Fibroblast of lung (primary cell): ENCODE results near the gene NFASC. TPM values are rescaled to one million over a fixed set of nuclear protein-coding genes. Genes with fewer than 3 reads are reported as not detected.

ENCODE experiments used
- DNase-seq, 2 donors: peaks; one replicate each; pipeline versions ENCODE4 v3.0.0 to v3.0.0-alpha.2; 2010; ENCODE audit warnings: low read depth in 2 of 2
- H2AFZ ChIP-seq: 2 replicates; pipeline ENCODE4 v1.5.1; 2012; ENCODE audit warnings: low read length, control low read depth, inconsistent platforms
- H3K27ac ChIP-seq: 2 replicates; pipeline ENCODE4 v1.5.1; 2011; ENCODE audit warnings: low read length, control low read depth; ENCODE audit not compliant: insufficient read depth
- H3K27me3 ChIP-seq: 2 replicates; pipeline ENCODE4 v1.5.1; 2011; ENCODE audit warnings: mild to moderate bottlenecking, low read length; ENCODE audit not compliant: control insufficient read depth, insufficient read depth
- H3K36me3 ChIP-seq: 2 replicates; pipeline ENCODE4 v1.5.1; 2011; ENCODE audit warnings: low read length; ENCODE audit not compliant: control insufficient read depth, insufficient read depth
- H3K4me1 ChIP-seq: 2 replicates; pipeline ENCODE4 v1.5.1; 2011; ENCODE audit warnings: low read length; ENCODE audit not compliant: control insufficient read depth, insufficient read depth; ENCODE audit errors: extremely low read depth
- H3K4me2 ChIP-seq: 2 replicates; pipeline ENCODE4 v1.5.1; 2011; ENCODE audit warnings: low read length, control low read depth; ENCODE audit not compliant: insufficient read depth; ENCODE audit errors: extremely low read depth
- H3K4me3 ChIP-seq, 4 experiments: fragments of 200-600 bp in 1 of 4; sonication (generic) in 1 of 4; replicated peaks in 1 of 4; 2 replicates each; pipeline ENCODE4 v1.5.1; 2011 to 2016; ENCODE audit warnings: low read length in 4 of 4, low read depth in 3 of 4, mild to moderate bottlenecking in 3 of 4, control low read depth in 2 of 4, inconsistent platforms in 1 of 4, mixed read lengths in 1 of 4; ENCODE audit not compliant: insufficient read depth in 1 of 4; ENCODE audit errors: control extremely low read depth in 1 of 4
- H3K79me2 ChIP-seq: 2 replicates; pipeline ENCODE4 v1.5.1; 2012; ENCODE audit warnings: mild to moderate bottlenecking, low read length, inconsistent platforms; ENCODE audit not compliant: control insufficient read depth, insufficient read depth
- H3K9ac ChIP-seq: 2 replicates; pipeline ENCODE4 v1.5.1; 2011; ENCODE audit warnings: mild to moderate bottlenecking, low read length, control low read depth; ENCODE audit not compliant: insufficient read depth
- H3K9me3 ChIP-seq: 2 replicates; pipeline ENCODE4 v1.5.1; 2012; ENCODE audit warnings: low read depth, low read length; ENCODE audit not compliant: control insufficient read depth, insufficient read depth
- H4K20me1 ChIP-seq: 2 replicates; pipeline ENCODE4 v1.5.1; 2011; ENCODE audit warnings: low read length; ENCODE audit not compliant: control insufficient read depth, insufficient read depth; ENCODE audit errors: extremely low read depth
- EZH2 ChIP-seq: IDR thresholded peaks from 2 replicates; pipeline ENCODE4 v1.5.1; 2012; ENCODE audit warnings: low read length, control low read depth, mild to moderate bottlenecking; ENCODE audit errors: missing control alignments
- polyA plus RNA-seq, 2 donors: library from polyadenylated mRNA; depleted of rRNA in 1 of 2; stranded (reverse) in 1 of 2; unstranded in 1 of 2; fragments of >200 nt; gene quantifications; 2 replicates each; pipeline ENCODE4 v1.2.1, GENCODE V29; 2011 to 2012; ENCODE audit warnings: missing spikeins in 1 of 2
- total RNA-seq: library from RNA; depleted of rRNA; stranded (reverse); fragments of >200 nt; gene quantifications from 2 replicates; pipeline ENCODE4 v1.2.1, GENCODE V29; 2014
- TF ChIP-seq, protein P1 (sequence below), 2 donors: IDR thresholded peaks in 1 of 2; conservative IDR thresholded peaks in 1 of 2; 1 replicate in 1 of 2; 2 replicates in 1 of 2; pipeline ENCODE4 v1.5.1; 2011 to 2012; ENCODE audit warnings: low read length in 2 of 2, control low read depth in 1 of 2, inconsistent platforms in 1 of 2, low read depth in 1 of 2, mild to moderate bottlenecking in 1 of 2

Gene NFASC
- total and polyA plus RNA-seq, 2 donors (not counting 1 experiment from before 2014, with no cell fraction given): 13.4 to 16.5 TPM

DNA sequence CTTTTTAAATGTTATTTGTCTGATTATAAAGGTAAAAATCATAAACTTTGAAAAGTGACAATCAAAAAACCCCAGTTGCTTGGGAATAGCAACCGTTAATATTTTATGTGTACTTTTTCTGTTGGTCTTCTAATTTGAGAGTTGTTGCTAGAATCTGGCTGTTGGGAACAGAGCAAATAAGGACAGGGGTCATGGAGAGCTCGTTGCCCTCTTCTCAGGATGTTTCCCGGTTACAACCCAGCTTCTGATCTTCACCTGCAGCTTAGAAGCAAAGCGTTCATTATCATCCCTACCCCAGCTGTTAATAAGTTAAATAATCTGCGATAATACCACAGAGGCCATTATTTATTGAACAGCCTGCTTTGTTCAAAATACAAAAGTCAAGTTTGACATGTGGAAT lies 22.1 kb upstream of the NFASC start:
- H3K36me3 ChIP-seq: no peaks in the 10 kb centered on the region
- no peak overlapping the region for H3K27ac ChIP-seq
- H3K9me3 ChIP-seq: no peaks in the 10 kb centered on the region
- no peaks in the 10 kb centered on the region for H3K79me2 ChIP-seq
- no peaks in the 10 kb centered on the region for H4K20me1 ChIP-seq
- no peak overlapping the region for H3K4me3 ChIP-seq
- H2AFZ ChIP-seq: no peak overlapping the region
- H3K9ac ChIP-seq: no peak overlapping the region
- H3K27me3 ChIP-seq: no peaks in the 10 kb centered on the region
- no peaks in the 10 kb centered on the region for H3K4me1 ChIP-seq
- DNase-seq: no peak
- TF ChIP-seq, protein P1, sequence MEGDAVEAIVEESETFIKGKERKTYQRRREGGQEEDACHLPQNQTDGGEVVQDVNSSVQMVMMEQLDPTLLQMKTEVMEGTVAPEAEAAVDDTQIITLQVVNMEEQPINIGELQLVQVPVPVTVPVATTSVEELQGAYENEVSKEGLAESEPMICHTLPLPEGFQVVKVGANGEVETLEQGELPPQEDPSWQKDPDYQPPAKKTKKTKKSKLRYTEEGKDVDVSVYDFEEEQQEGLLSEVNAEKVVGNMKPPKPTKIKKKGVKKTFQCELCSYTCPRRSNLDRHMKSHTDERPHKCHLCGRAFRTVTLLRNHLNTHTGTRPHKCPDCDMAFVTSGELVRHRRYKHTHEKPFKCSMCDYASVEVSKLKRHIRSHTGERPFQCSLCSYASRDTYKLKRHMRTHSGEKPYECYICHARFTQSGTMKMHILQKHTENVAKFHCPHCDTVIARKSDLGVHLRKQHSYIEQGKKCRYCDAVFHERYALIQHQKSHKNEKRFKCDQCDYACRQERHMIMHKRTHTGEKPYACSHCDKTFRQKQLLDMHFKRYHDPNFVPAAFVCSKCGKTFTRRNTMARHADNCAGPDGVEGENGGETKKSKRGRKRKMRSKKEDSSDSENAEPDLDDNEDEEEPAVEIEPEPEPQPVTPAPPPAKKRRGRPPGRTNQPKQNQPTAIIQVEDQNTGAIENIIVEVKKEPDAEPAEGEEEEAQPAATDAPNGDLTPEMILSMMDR (conservative IDR thresholded peaks at IDR 0.05 in 1 of 2, IDR thresholded peaks at IDR 0.05 in 1 of 2; ENCODE audit: low read depth in 1 of 2, low read length in 2 of 2): no peak
- no peak for TF ChIP-seq EZH2
- no peak overlapping the region for H3K4me2 ChIP-seq

DNA sequence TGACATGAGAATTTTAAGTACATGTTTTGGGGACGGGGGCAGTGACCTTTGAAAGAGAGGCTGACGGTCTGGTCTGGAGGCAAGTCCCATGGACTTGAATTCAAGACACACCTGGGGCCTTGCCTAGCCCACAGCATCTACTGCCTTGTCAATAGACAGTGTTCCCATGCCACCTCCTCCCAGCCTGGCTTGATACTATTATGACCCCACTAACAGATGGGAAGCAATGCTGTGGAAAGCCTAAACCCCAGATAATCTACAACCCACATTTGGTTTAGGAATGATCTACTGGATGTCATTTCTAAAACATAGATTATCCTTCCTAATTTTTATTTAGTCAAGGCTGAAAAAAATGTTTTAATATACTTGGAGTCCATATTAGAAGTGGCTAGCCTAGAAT lies 17.8 kb upstream of the NFASC start:
- Histone ChIP-seq H3K4me1 (no peaks in the 10 kb centered on the region), H3K79me2 (no peaks in the 10 kb centered on the region), H3K36me3 (no peaks in the 10 kb centered on the region), H3K9me3 (no peaks in the 10 kb centered on the region), H3K27me3 (no peaks in the 10 kb centered on the region), H3K4me2 (no peak overlapping the region), H4K20me1 (no peaks in the 10 kb centered on the region), H3K9ac (no peak overlapping the region), H2AFZ (no peak overlapping the region), H3K4me3 (no peak overlapping the region), H3K27ac (no peak overlapping the region)
- DNase-seq: no peak
- no peak for TF ChIP-seq EZH2
- TF ChIP-seq, protein P1 (conservative IDR thresholded peaks at IDR 0.05 in 1 of 2, IDR thresholded peaks at IDR 0.05 in 1 of 2; ENCODE audit: low read depth in 1 of 2, low read length in 2 of 2): no peak

DNA sequence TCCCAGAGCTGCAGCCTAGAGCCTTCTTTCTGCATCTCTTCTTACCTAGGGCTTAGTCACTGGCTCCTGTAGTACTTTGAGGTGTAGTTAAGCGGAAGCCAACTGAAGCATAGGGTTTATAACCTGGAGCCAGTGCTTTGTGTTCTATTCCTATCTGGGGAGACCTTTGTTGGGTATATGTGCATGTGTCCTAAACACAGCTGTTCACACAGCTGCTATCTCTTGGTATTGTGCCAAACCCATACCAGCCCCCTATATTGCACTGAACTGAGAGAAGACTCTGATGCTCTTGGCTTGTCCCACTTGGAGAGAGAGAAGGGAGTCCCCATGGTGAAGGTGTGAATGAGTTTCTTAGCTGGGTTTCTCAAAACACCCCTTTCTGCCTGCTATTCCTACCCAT lies 17.2 kb upstream of the NFASC start:
- Histone ChIP-seq H3K4me1 (no peaks in the 10 kb centered on the region), H3K27me3 (no peaks in the 10 kb centered on the region), H3K9me3 (no peaks in the 10 kb centered on the region), H3K4me2 (no peak overlapping the region), H3K27ac (no peak overlapping the region), H3K4me3 (no peak overlapping the region), H4K20me1 (no peaks in the 10 kb centered on the region), H3K9ac (no peak overlapping the region), H3K36me3 (no peaks in the 10 kb centered on the region), H3K79me2 (no peaks in the 10 kb centered on the region), H2AFZ (no peak overlapping the region)
- TF ChIP-seq, protein P1 (conservative IDR thresholded peaks at IDR 0.05 in 1 of 2, IDR thresholded peaks at IDR 0.05 in 1 of 2; ENCODE audit: low read depth in 1 of 2, low read length in 2 of 2): no peak
- TF ChIP-seq EZH2: no peak
- DNase-seq: no peak
